ENCODE results near the gene PPM1F. TPM values are rescaled to one million over a fixed set of nuclear protein-coding genes. Genes with fewer than 3 reads are reported as not detected.
A peak's percentile ranks its signal among the peaks of the same experiment; 100 is the strongest.
"Not testable (repeated sequence)": the region's sequence is repeated elsewhere in the genome, so short reads cannot be mapped to it uniquely, and the experiment has no call there.

PPM1F gene
- total RNA-seq, 4 donors from 2014 or later: 22.9 to 67.3 (median 32.4) TPM

DNA sequence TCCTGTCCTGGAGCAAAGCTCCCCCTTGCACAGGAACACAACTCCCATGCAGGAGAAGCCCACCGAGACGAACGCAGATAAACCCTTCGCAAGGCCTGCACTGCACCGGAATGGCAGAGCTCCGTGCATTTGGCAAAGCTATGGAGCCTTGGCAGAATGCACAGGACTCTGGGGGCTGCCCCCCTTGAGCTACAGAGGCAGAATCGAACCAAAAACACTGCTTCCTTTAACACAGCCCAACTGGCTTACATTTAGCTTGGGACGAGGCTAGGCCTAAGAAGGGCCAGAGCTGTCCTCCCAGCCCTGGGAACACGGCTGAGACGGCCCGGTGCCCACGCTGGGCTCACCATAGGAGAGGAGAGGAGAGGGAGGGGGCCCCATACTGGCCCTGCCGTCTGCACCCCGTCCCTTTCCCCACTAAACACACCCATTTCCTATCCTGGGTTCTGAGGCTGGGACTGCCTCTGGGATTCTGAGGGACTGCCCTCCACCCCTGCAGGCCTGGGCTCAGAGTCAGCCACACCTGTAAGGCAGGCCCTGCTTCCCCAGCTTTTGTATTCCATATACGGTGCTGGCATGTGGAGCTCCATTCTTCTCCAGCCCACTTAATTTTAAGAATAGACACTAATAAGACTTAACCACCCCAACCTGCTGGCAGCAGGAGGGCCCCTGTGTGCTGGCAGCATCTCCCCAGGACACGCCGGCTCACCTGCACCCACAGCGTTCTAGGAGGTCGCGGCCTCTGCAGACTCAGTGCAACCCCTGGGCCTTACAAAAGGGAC, 32.9 kb downstream of the PPM1F start:
- no peak for DNase-seq (ENCODE audit: low spot score)
- TF ChIP-seq, protein P1, sequence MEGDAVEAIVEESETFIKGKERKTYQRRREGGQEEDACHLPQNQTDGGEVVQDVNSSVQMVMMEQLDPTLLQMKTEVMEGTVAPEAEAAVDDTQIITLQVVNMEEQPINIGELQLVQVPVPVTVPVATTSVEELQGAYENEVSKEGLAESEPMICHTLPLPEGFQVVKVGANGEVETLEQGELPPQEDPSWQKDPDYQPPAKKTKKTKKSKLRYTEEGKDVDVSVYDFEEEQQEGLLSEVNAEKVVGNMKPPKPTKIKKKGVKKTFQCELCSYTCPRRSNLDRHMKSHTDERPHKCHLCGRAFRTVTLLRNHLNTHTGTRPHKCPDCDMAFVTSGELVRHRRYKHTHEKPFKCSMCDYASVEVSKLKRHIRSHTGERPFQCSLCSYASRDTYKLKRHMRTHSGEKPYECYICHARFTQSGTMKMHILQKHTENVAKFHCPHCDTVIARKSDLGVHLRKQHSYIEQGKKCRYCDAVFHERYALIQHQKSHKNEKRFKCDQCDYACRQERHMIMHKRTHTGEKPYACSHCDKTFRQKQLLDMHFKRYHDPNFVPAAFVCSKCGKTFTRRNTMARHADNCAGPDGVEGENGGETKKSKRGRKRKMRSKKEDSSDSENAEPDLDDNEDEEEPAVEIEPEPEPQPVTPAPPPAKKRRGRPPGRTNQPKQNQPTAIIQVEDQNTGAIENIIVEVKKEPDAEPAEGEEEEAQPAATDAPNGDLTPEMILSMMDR (IDR thresholded peaks at IDR 0.05): no peak
- ATAC-seq (ENCODE audit: low FRiP score): no peak

DNA sequence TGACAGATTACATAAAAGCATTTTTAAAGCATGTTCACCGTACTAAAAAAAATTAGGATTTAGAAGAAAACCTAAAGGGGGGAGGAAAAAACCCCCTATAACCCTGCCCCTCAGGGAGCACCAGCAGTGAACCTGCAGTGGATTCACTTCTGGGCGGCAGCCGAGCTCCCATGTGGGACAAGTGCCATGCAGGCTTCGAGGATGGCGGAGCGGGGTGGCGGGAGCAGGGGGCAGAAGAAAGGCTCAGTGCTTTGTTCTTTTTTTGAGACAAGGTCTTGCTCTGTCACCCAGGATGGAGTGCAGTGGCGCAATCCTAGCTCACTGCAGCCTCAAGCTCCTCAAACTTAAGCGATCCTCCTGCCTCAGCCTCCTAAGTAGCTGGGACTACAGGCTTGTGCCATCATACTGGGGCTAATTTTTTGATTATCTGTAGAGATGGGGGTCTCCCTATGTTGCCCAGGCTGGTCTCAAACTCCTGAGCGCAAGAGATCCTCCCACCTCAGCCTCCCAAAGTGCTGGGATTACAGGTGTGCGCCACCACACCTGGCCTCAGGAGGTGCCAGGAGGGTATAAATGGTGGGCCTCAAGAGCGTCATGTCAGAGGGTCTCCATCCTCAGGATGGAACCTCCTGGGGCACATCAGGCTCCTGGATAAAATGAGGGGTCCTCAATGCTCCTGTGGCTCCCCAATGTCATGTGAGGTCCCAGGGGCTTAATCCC, 34.0 kb downstream of the PPM1F start:
- TF ChIP-seq, protein P1 (IDR thresholded peaks at IDR 0.05): no peak
- ATAC-seq (ENCODE audit: low FRiP score) (no peak), DNase-seq (ENCODE audit: low spot score) (no peak)

DNA sequence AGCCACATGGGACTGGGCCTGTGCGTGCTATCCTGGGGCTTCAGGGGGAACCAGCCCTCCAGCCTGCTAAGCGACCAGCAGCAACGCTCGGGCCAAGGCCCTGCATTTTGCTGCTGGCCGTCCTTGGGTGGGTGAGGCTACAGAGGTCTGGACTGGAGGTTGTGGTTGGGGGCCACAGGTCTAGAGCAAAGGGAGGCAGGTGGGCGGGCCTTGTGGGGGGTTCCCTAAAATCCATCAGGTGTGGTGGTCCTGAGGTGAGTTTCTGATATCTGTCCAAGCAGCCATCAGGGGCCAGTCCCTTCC, 34.7 kb downstream of the PPM1F start:
- TF ChIP-seq, protein P1 (IDR thresholded peaks at IDR 0.05): no peak
- DNase-seq (ENCODE audit: low spot score) (no peak), ATAC-seq (ENCODE audit: low FRiP score) (no peak)

DNA sequence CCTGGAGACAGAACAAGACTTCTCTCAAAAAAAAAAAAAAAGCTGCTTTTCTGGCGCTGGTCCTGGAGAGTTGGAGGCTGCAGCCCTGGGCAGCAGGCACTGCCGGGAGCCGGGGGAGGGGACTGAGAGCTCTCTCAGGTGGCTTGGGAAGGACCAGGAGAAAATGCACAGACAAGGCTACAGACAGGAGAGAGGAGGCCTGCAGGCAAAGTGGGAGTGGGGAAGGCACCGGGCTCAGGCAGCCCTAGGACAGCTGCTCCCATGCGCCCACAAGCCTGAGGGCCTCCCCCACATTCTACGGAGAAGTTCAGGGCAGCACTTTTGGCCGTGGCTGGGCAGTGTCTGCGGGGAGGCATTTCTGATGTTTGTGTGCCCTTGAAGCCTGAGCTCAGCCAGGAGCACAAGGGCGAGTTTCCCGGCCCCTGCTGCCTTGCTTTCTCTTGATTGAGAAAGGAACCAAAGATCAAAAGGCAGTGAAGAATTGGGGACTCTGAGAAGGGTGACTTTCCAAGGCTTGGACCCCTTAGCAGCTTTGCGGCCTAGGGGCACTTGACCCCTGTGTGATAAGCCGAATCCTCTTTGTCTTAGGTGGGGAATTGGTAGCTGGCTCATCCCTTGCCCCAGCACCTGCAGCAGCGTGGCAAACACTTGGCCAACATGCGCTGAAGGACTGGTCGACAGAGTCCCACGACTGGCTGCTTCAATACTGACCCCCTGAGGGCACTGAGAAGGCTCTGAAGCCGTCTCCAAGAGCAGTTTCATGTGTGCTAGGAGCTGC, 35.3 kb downstream of the PPM1F start:
- TF ChIP-seq, protein P1 (IDR thresholded peaks at IDR 0.05): no peak
- DNase-seq (ENCODE audit: low spot score) (no peak), ATAC-seq (ENCODE audit: low FRiP score) (peak; percentile 19)

DNA sequence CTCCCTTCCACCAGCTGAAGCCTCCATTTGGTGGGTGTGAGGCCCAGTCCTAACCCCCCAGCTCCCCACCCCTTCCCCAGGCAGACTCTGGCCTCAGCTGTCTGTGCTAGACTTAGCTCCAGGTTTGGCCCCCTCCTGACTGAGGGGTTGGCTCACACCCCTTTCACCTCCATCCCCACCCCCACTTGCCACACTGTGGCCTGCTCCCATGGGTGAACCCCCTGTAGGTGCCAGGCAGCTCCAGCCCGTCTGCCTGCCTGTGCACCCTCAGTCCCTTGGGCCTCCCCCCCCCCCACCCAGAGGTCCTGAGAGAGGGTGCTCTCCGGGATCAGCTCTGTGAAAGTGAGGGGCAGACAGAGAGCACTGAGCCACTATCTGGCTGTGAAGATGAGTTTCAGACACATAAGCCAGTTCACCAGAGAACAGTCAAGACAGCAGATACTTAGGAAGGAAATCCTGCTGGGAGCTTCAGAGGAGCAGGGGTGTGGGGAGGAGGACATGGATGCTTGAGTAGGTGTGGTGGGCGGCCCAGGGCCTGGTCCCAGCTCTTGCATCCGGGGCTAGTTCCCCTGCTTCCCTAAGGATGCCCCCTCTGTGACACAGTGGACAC, 36.2 kb downstream of the PPM1F start:
- ATAC-seq (ENCODE audit: low FRiP score): no peak
- no peak for DNase-seq (ENCODE audit: low spot score)
- TF ChIP-seq, protein P1 (IDR thresholded peaks at IDR 0.05): no peak

DNA sequence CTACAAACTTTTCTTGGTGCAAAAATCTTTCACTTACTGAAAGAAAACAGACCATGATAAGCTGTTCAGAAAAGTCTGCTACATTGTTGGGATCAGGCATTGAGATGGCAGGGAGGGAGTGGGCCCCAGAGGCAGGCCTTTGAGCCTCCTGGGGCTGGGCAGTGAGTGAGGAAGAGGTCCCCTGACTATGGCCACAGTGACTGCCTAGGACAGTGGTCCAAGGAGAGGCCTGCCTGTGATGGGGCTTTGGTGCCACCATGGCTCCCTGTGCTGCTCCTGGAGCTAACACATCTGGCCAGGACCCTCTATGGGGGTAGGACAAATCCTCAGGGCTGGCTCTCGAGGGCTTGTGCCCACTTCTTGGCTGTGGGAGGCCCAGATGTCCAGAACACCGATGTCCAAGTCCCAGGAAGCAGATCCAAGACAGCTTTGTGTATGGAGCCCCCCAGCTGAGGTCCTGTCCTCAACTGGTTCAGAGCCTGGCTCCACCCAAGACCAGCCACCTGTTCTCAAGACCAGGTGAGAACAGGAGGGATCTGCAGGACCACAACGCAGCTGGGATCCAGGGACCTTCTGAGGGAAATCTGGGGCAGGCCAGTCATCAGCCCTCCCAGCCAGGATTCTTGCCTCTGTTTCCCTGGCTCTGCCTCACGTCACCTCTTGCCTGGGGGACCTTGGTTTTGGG, 36.9 kb downstream of the PPM1F start:
- no peak for ATAC-seq (ENCODE audit: low FRiP score)

DNA sequence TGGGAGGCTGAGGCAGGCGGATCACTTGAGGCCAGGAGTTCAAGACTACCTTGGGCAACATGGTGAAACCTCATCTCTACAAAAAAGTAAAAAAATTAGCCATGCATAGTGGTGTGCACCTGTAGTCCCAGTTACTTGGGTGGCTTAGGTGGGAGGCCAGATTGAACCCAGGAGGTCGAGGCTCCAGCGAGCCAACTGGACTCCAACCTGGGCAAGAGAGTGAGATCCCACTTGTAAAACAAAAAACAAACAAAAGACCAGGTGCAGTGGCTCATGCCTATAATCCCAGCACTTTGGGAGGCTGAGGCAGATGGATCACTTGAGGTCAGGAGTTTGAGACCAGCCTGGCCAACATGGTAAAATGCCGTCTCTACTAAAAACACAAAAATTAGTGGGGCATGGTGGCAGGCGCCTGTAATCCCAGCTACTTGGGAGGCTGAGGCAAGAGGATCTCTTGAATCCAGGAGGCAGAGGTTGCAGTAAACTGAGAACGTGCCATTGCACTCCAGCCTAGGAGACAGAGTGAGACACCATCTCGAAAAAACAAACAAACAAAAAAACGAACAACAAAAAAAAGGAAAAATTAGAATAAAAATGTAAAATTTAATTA, 38.5 kb downstream of the PPM1F start:
- DNase-seq (ENCODE audit: low spot score); ATAC-seq (ENCODE audit: low FRiP score): not testable (repeated sequence)

More for the DNA sequence above, 36.9 kb downstream of the PPM1F start:
- DNase-seq (ENCODE audit: low spot score): no peak
- TF ChIP-seq, protein P1 (IDR thresholded peaks at IDR 0.05): no peak

DNA sequence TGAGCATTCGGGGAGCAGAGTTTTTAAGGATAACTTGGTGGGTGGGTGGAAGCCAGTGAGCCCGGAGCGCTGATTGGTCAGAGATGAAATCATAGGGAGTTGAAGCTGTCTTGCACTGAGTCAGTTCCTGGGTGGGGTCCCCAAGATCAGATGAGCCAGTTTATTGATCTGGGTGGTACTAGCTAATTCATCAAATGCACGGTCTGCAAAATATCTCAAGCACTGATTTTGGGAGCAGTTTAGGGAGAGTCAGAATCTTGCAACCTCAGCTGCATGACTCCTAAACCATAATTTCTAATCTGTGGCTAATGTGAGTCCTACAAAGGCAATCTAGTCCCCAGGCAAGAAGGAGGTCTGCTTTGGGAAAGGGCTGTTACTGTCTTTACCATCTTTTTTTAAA, 42.3 kb downstream of the PPM1F start:
- not testable (repeated sequence) for ATAC-seq (ENCODE audit: low FRiP score); DNase-seq (ENCODE audit: low spot score)

Data from omental fat pad (tissue), 4 donors.